SJSA1 (cell line): ENCODE data around the gene SOCS7. TPM values are rescaled to one million over a fixed set of nuclear protein-coding genes. Genes with fewer than 3 reads are reported as not detected.

Experiments used
- DNase-seq, 2 experiments: peaks; one replicate each; pipeline ENCODE4 v3.0.0-alpha.2; 2015 to 2020; ENCODE audit warnings: low spot score in 2 of 2, low read depth in 1 of 2
- H3K27ac ChIP-seq: fragments of 250-450 bp; sonication (Bioruptor Pico); 2 replicates; pipeline ENCODE4 v1.5.1; 2020; ENCODE audit warnings: mild to moderate bottlenecking, moderate library complexity
- H3K27me3 ChIP-seq: fragments of 250-450 bp; sonication (Bioruptor Pico); replicated peaks from 2 replicates; pipeline ENCODE4 v1.5.1; 2020; ENCODE audit warnings: mild to moderate bottlenecking, moderate library complexity
- H3K36me3 ChIP-seq: fragments of 250-450 bp; sonication (Bioruptor Pico); 2 replicates; pipeline ENCODE4 v1.5.1; 2020; ENCODE audit warnings: mild to moderate bottlenecking
- H3K4me1 ChIP-seq: fragments of 250-450 bp; sonication (Bioruptor Pico); replicated peaks from 2 replicates; pipeline ENCODE4 v1.6.1; 2021; ENCODE audit warnings: mild to moderate bottlenecking
- H3K4me3 ChIP-seq: fragments of 250-450 bp; sonication (Bioruptor Pico); 2 replicates; pipeline ENCODE4 v1.5.1; 2020; ENCODE audit warnings: mild to moderate bottlenecking
- H3K9me3 ChIP-seq: fragments of 250-450 bp; sonication (Bioruptor Pico); replicated peaks from 2 replicates; pipeline ENCODE4 v1.5.1; 2020; ENCODE audit warnings: mild to moderate bottlenecking
- total RNA-seq: library from RNA; depleted of rRNA; stranded (reverse); fragments of >200 nt; shearing (Covaris generic); gene quantifications from 2 replicates; pipeline ENCODE4 v1.2.3, GENCODE V29; 2014

Gene SOCS7
- total RNA-seq, 1 experiment from 2014 or later, result 14.2 TPM

DNA sequence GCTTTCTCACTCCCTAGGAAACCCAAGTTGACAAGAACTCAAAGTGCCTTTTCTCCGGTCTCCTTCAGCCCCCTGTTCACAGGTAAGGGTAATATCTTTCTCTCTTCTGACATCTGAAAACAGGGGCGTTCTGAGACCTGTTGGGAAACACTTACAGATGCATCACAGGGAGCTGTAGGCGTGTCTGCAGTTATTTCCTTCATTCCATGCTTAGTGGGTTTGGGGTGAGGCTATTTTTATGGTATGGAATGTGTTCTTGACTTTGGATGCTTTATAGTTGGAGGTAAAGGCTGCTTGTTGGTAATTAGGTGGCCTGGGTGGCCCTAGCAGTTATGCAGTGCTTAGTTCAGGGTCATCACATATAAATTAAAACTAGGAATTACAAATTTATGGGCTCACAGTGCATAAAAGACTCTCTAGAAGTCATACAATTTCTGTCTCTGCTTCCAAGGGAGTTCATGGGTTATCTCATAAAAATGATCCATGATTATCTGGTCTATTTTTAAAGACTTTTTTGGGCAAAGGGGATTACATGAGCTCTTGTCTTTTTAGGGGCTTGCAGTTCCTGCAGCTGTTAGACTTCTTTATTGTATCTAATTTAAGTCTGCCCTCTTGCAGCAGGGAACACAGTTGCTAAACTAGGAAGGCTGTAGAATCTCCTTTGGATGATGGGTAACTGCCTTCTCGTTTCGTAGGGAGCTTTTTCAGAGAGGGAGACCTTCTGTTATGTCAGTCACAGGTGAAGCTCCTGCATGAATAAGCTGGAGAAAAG, 10.2 kb downstream of the SOCS7 start:
- DNase-seq, result no peak
- Histone ChIP-seq H3K36me3 (peaks cover 31% of the 10 kb centered on the region), H3K9me3 (no peaks in the 10 kb centered on the region), H3K4me1 (no peaks in the 10 kb centered on the region), H3K27me3 (no peaks in the 10 kb centered on the region), H3K27ac (no peak overlapping the region), H3K4me3 (no peak overlapping the region)

DNA sequence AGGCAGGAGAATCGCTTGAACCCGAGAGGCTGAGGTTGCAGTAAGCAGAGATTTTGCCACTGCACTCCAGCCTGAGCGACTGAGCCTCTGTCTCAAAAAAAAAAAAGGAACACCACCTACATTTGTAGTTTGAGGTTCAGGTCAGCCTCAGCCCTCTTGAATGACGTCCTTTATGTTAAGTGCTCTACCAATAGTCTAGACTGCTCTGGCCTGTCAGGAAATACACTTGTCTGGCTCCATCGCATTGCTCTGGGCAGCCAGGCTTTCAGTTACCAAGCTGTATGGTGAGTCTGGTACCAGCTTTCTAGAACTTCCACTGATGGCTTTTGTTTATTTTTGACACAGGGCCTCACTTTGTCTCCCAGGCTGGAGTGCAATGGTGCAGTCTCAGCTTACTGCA, 11.4 kb downstream of the SOCS7 start:
- Histone ChIP-seq H3K27ac (no peak overlapping the region), H3K4me3 (no peak overlapping the region), H3K9me3 (no peaks in the 10 kb centered on the region), H3K36me3 (peaks cover 37% of the 10 kb centered on the region), H3K4me1 (no peaks in the 10 kb centered on the region), H3K27me3 (no peaks in the 10 kb centered on the region)
- DNase-seq, result no peak

DNA sequence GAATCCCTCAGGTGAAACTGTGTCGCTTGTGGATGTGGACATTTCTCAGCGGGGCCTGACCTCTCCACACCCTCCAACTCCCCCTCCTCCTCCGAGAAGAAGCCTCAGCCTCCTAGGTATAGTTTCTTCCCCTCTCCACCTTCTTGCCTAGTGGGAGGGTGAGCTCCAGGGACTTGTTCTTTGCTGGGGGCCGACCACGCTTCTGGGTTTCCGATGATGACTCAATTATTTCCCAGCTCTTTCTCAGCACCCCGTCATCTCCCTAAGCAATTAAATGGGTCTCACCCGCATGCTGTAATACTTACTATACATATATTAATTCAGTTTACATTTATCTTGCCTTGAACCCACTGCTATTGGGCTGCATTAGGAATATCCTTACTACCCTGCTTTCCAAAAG, 13.1 kb downstream of the SOCS7 start:
- Histone ChIP-seq H3K36me3 (peaks cover 47% of the 10 kb centered on the region), H3K4me3 (no peak overlapping the region), H3K4me1 (no peaks in the 10 kb centered on the region), H3K27ac (no peak overlapping the region), H3K9me3 (no peaks in the 10 kb centered on the region), H3K27me3 (no peaks in the 10 kb centered on the region)
- no peak for DNase-seq

DNA sequence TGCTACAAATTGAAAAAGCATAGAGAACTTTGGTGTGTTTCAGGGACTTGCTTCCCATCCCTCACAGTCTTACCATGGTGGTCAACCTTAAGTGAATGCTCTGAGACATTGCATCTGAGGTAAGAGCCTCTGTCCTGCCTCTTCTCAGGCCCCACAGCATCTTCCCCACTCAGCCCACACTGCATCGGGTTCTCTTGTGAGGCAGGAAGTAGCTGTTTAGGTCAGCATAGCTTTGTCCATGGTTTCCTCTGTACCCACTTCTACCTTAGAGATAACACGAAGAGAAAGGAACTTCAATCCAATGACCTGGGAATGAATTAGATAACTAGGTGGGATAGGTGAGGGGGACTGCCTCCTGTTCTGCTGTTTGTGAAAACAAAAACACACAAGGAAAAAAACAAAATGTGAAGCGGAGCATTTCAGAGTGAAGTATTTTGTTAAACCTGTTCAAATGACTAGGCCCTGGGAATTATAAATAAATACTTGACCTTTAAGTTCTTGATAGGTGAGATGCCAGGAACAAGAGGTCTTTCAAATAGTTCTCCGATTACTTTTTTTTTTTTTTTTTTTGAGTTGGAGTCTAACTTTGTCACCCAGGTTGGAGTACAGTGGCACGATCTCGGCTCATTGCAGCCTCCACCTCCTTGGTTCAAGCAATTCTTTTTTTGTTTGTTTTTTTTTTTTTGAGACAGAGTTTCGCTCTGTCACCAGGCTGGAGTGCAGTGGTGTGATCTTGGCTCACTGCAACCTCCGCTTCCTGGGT, 17.7 kb downstream of the SOCS7 start:
- DNase-seq, result no peak
- peaks cover 51% of the 10 kb centered on the region for H3K36me3 ChIP-seq
- no peaks in the 10 kb centered on the region for H3K9me3 ChIP-seq
- H3K27me3 ChIP-seq, result no peaks in the 10 kb centered on the region
- H3K4me3 ChIP-seq, result no peak overlapping the region
- no peaks in the 10 kb centered on the region for H3K4me1 ChIP-seq
- no peak overlapping the region for H3K27ac ChIP-seq

DNA sequence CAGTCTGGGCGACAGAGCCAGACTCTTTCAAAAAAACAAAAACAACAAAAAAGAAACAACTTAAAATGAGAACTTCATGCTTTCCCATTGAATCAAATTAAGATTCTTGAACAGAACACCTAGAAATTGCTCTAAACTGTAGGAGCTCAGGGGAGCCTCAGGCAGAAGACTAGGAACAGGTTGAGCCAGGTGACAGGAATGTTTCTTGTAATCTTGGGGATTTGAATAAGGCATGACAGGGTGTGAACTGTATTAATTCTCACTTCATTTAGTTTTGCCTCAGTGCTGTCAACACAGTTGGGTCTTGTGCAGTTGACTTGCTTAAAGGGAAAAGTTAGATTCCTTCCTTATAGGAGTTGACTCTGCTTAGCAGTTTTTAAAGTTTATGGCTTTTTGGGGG, 27.8 kb downstream of the SOCS7 start:
- no peak overlapping the region for H3K4me3 ChIP-seq
- no peak overlapping the region for H3K27ac ChIP-seq
- no peaks in the 10 kb centered on the region for H3K4me1 ChIP-seq
- H3K9me3 ChIP-seq, result no peaks in the 10 kb centered on the region
- H3K27me3 ChIP-seq, result no peaks in the 10 kb centered on the region
- DNase-seq, result no peak
- peaks cover 31% of the 10 kb centered on the region for H3K36me3 ChIP-seq

DNA sequence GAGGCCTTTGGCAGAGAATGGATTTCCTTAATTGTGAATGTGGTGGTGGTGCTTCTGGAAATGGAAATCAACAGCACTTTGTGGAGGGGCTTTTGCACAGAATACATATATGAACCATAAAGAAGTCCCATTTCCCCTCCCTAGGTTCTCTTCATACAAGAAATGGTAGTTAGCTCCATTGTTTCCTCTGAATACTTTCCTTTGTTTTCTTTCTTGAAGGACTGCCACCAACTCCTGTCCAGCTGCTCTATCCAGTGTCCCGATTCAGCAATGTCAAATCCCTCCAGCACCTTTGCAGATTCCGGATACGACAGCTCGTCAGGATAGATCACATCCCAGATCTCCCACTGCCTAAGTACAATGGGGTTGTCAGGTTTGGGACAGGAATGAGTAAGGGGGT, 43.4 kb downstream of the SOCS7 start:
- no peak overlapping the region for H3K27ac ChIP-seq
- DNase-seq, result no peak
- H3K27me3 ChIP-seq, result no peaks in the 10 kb centered on the region
- no peak overlapping the region for H3K4me3 ChIP-seq
- H3K36me3 ChIP-seq, result peaks cover 28% of the 10 kb centered on the region
- H3K4me1 ChIP-seq, result no peaks in the 10 kb centered on the region
- no peaks in the 10 kb centered on the region for H3K9me3 ChIP-seq

DNA sequence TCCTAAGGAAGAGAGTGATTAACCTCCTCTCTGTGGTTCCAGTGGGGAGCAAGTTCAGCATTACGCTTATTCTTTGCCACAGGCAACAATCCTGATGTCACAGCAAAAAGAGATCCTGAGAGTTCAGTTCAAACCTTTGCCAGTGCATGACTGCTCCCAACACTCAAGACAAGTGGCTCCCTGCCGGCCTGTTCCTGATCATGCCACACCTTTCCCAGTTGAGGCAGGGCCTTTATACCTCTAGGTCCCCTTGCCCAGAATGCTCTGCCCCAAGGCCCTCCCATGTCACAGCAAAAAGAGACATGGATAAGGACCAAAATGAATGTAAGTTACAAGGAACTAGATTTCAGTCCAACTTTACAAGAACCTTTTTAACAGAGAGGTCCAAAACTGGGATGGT, 45.6 kb downstream of the SOCS7 start:
- Histone ChIP-seq H3K27me3 (no peaks in the 10 kb centered on the region), H3K9me3 (no peaks in the 10 kb centered on the region), H3K4me3 (no peak overlapping the region), H3K36me3 (peaks cover 43% of the 10 kb centered on the region), H3K4me1 (no peaks in the 10 kb centered on the region), H3K27ac (no peak overlapping the region)
- no peak for DNase-seq

DNA sequence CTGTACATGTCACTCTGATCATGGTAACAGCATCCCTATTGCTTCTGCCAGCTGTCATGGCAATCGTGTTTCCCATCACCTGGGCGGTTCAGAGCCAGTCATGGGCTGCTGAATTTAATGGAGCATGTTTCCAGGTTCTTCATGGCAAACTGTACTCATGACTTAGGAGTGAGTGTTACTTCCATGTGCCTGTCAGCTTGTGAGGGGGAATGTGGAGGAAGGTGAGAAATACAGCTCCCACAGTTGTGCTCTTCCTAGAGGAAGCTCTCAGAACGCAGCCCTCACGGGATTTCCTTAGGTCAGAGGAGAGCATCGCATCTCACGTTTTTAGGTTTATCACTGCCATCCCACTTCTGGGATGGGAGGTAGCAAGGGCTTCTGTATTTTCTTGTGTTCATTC, 48.6 kb downstream of the SOCS7 start:
- no peak for DNase-seq
- no peaks in the 10 kb centered on the region for H3K27me3 ChIP-seq
- H3K36me3 ChIP-seq, result peaks cover 43% of the 10 kb centered on the region
- H3K27ac ChIP-seq, result no peak overlapping the region
- no peaks in the 10 kb centered on the region for H3K9me3 ChIP-seq
- H3K4me3 ChIP-seq, result no peak overlapping the region
- no peaks in the 10 kb centered on the region for H3K4me1 ChIP-seq

DNA sequence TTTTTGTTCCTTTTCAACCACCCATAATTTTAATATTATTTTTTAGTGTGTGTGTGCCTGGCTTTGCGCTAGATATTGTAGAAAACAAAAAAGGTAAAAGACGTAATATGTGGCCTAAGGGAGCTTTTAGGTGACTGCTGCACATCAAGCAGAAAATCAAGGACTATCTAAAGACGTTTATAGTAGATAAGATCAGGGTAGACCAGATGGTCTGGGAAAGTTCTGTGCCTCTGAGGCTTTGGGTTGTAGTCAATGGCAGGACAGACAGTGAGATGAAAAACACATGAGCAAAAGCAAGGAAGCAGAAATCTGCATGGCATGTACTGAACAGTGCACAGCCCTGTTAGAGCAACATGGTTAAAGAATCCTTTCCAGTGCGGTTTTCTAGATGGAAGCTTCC, 49.8 kb downstream of the SOCS7 start:
- Histone ChIP-seq H3K4me3 (no peak overlapping the region), H3K27ac (no peak overlapping the region), H3K36me3 (peaks cover 31% of the 10 kb centered on the region), H3K4me1 (no peaks in the 10 kb centered on the region), H3K9me3 (no peaks in the 10 kb centered on the region), H3K27me3 (no peaks in the 10 kb centered on the region)
- no peak for DNase-seq

DNA sequence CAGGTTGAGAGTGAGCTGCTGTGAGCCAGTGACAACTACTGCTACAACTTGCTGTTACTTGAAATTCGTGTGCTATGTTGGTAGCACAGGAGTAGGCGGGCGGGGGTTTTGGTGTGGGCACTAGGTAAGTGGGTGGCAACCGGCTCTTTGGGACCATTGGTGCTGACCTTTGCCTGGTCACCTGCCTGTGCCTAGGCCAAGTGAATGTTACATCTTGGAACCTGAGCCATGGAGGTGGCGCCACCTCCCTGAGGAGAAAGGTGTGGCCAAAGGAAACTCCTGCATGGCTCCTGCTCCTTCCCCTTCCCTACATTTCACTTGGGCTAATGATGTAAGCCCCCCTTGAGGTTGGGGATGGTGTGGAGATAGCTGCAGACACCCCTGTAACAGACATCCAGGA, 51.3 kb downstream of the SOCS7 start:
- no peaks in the 10 kb centered on the region for H3K27me3 ChIP-seq
- no peaks in the 10 kb centered on the region for H3K9me3 ChIP-seq
- H3K4me3 ChIP-seq, result no peak overlapping the region
- no peaks in the 10 kb centered on the region for H3K4me1 ChIP-seq
- H3K27ac ChIP-seq, result no peak overlapping the region
- peaks cover 23% of the 10 kb centered on the region for H3K36me3 ChIP-seq
- no peak for DNase-seq

DNA sequence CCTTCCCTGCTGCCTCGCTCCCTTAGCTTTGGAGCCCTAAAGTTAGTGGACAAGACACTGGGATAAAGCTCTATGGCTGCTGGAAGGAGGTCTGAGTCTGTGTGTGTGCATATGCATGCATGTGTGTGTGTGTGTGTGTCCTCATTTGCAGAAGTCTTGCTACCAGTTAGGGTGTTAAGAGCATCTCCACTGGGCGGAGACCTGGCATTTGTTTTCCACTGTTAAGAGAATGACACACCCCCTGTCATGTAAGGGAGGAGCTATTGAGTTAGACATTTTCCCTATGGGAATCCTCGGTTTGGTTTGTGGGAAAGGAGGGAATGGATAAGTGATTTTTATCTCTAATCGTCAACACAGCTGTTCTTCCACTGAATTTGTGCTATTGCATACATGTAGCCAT, 51.8 kb downstream of the SOCS7 start:
- peaks cover 22% of the 10 kb centered on the region for H3K36me3 ChIP-seq
- H3K4me3 ChIP-seq, result no peak overlapping the region
- no peak overlapping the region for H3K27ac ChIP-seq
- DNase-seq, result no peak
- H3K27me3 ChIP-seq, result no peaks in the 10 kb centered on the region
- H3K9me3 ChIP-seq, result no peaks in the 10 kb centered on the region
- H3K4me1 ChIP-seq, result no peaks in the 10 kb centered on the region

DNA sequence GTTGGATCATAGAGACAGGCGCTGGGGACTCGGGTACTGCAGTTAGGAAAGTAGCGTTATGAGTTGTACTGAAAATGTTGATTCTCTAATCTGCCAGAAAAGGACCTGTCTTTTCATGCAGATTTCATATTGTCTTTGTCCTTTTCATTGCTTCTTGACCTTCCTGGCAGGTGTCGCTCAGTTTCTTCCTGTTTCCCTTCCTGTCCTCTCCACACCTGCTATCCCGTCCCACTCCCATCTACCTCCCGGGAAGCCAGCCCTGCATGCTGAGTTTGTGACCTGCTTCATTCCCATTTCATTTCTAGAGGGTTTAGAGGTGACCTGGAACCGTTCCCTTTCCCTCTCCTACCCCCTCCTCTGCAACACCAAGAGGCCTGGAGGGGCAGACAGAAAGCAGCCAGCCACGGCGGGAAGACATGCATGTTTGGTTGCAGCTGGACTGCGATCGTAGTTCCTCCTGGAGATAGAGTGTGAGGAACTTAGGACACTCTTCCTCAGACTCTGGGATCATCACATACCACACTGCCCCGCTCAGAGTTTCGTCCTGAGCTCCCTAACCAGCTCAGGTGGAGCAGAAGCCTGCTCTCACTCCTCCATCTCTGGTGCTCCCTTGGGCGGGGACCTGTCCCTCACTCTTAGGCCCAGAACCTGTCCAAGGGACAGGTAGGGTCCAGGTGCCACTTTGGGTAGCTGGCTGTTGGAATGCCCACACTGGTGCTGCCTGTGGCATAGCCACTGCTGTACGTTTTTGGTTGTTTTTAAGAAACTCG, 52.7 kb downstream of the SOCS7 start:
- DNase-seq, result no peak
- Histone ChIP-seq H3K4me1 (no peaks in the 10 kb centered on the region), H3K4me3 (no peak overlapping the region), H3K27ac (no peak overlapping the region), H3K36me3 (peaks cover 19% of the 10 kb centered on the region), H3K9me3 (no peaks in the 10 kb centered on the region), H3K27me3 (no peaks in the 10 kb centered on the region)

DNA sequence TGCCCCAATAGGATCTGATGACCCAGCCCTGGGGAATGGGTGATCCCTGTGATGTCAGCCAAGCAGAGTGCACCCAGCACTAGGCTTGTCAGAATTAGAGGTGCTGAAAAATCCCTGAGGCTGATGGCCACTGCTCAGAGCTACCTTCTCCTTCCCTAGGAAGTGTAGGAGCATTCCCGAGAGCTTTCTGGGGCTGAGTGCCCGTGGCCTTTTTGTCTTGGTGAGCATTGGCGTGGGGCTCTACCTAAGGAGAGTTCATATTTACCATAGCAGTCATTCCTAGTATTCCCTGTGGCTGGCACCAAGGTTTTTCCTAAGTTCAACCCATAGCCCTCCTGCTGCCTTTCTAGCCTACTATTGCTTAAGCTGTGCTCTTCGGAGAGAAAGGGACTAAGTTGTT, 54.0 kb downstream of the SOCS7 start:
- Histone ChIP-seq H3K9me3 (no peaks in the 10 kb centered on the region), H3K36me3 (peaks cover 10% of the 10 kb centered on the region)
- DNase-seq, result no peak

DNA sequence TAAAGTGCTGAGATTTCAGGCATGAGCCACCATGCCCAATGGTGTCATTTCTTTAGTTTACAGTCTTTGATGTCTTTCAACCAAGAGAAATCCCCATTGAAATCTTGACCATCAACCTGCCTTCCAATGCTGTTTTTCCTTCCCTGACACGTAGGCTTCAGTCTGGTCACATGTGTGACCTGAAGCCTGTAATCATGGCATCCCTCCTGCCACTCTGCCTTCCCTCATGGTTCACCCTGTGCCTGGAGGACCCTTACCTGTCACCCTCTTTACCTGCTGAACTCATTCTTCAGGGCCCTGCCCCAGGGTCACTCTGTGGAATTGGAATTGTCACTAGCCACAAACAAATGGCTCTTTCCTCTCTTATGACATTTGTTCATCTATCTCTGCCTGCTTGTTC, 58.6 kb downstream of the SOCS7 start:
- H3K27ac ChIP-seq, result no peak overlapping the region
- H3K36me3 ChIP-seq, result no peaks in the 10 kb centered on the region
- no peaks in the 10 kb centered on the region for H3K9me3 ChIP-seq
- DNase-seq, result no peak
- no peaks in the 10 kb centered on the region for H3K27me3 ChIP-seq
- H3K4me1 ChIP-seq, result peaks cover 8% of the 10 kb centered on the region
- no peak overlapping the region for H3K4me3 ChIP-seq

More for the DNA sequence above, 54.0 kb downstream of the SOCS7 start:
- H3K27ac ChIP-seq, result no peak overlapping the region
- no peak overlapping the region for H3K4me3 ChIP-seq
- H3K27me3 ChIP-seq, result no peaks in the 10 kb centered on the region
- no peaks in the 10 kb centered on the region for H3K4me1 ChIP-seq
